Gastroesophageal sphincter (tissue), 3 donors: ENCODE results near the gene NABP2.

ENCODE experiments used
- POLR2A ChIP-seq, 2 donors: fragments of 450-650 bp; IDR thresholded peaks; one replicate each; pipeline ENCODE4 v1.6.1; 2017; ENCODE audit warnings: antibody characterized with exemption in 2 of 2, mild to moderate bottlenecking in 2 of 2, moderate library complexity in 1 of 2
- POLR2AphosphoS5 ChIP-seq: sonication (generic); formaldehyde crosslinking; IDR thresholded peaks from one replicate; pipeline ENCODE4 v1.6.1; 2017; ENCODE audit warnings: antibody characterized with exemption
- TF ChIP-seq, protein P1 (sequence below), 4 experiments: fragments of 200-600 bp in 2 of 4; fragments of 450-650 bp in 2 of 4; sonication (generic) in 1 of 4; IDR thresholded peaks; one replicate each; pipeline ENCODE4 v1.5.1; 2017 to 2019; ENCODE audit warnings: antibody characterized with exemption in 4 of 4, mild to moderate bottlenecking in 2 of 4, moderate library complexity in 2 of 4

DNA sequence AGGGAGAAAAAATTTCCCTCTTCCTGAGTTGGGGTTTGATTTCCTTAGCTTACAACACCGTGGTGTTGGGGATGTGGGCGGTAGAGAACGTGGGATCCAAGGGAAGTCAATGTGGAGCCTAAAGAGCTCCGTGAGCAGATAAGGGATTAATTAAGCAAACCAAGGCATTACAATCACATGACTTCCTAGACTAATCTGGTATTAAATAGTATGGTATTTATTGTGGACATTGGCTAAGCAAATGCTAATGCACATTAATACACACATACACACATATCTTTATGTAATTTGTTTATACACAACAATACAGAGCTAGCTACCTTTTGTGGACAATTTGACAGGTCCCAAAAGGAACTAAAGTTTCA is 1.6 kb upstream of the NABP2 start:
- TF ChIP-seq, protein P1, sequence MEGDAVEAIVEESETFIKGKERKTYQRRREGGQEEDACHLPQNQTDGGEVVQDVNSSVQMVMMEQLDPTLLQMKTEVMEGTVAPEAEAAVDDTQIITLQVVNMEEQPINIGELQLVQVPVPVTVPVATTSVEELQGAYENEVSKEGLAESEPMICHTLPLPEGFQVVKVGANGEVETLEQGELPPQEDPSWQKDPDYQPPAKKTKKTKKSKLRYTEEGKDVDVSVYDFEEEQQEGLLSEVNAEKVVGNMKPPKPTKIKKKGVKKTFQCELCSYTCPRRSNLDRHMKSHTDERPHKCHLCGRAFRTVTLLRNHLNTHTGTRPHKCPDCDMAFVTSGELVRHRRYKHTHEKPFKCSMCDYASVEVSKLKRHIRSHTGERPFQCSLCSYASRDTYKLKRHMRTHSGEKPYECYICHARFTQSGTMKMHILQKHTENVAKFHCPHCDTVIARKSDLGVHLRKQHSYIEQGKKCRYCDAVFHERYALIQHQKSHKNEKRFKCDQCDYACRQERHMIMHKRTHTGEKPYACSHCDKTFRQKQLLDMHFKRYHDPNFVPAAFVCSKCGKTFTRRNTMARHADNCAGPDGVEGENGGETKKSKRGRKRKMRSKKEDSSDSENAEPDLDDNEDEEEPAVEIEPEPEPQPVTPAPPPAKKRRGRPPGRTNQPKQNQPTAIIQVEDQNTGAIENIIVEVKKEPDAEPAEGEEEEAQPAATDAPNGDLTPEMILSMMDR (IDR thresholded peaks at IDR 0.05), result no peak
- TF ChIP-seq POLR2AphosphoS5 (no peak), POLR2A (IDR thresholded peaks at IDR 0.05) (no peak)
